Embryonic facial prominence (tissue), 1 donor: ENCODE results near the gene RAB3B.

Source experiments
- DNase-seq: peaks from one replicate; pipeline ENCODE4 v3.0.0-alpha.2; 2016; ENCODE audit errors: extremely low spot score

Gene RAB3B

GRCh38 chr1:51956528-51957509, 33.7 kb downstream of the RAB3B start:
- DNase-seq, result no peak

GRCh38 chr1:51955797-51956527, 34.5 kb downstream of the RAB3B start:
- DNase-seq, result no peak

- no peak for DNase-seq
Measured at GRCh38 chr1:51954783-51955182, 35.7 kb downstream of the RAB3B start.

- no peak for DNase-seq
Measured at GRCh38 chr1:51953079-51953478, 37.4 kb downstream of the RAB3B start.

GRCh38 chr1:51952638-51953037, 37.9 kb downstream of the RAB3B start:
- no peak for DNase-seq

GRCh38 chr1:51950701-51951100, 39.8 kb downstream of the RAB3B start:
- no peak for DNase-seq

GRCh38 chr1:51949014-51949702, 41.3 kb downstream of the RAB3B start:
- DNase-seq, result no peak

GRCh38 chr1:51948491-51948915, 42.0 kb downstream of the RAB3B start:
- no peak for DNase-seq

GRCh38 chr1:51946300-51946699, 44.2 kb downstream of the RAB3B start:
- DNase-seq, result no peak

- no peak for DNase-seq
Measured at GRCh38 chr1:51945591-51945990, 44.9 kb downstream of the RAB3B start.

GRCh38 chr1:51942281-51942680, 48.2 kb downstream of the RAB3B start:
- no peak for DNase-seq

GRCh38 chr1:51941528-51941927, 49.0 kb downstream of the RAB3B start:
- DNase-seq, result no peak

GRCh38 chr1:51937112-51937511, 53.4 kb downstream of the RAB3B start:
- DNase-seq, result no peak

- no peak for DNase-seq
Measured at GRCh38 chr1:51936531-51936930, 54.0 kb downstream of the RAB3B start.

GRCh38 chr1:51933344-51933743, 57.2 kb downstream of the RAB3B start:
- no peak for DNase-seq

GRCh38 chr1:51930329-51930728, 60.2 kb downstream of the RAB3B start:
- no peak for DNase-seq

- no peak for DNase-seq
Measured at GRCh38 chr1:51928896-51929295, 61.6 kb downstream of the RAB3B start.

- DNase-seq, result no peak
Measured at GRCh38 chr1:51927029-51927428, 63.5 kb downstream of the RAB3B start.

- no peak for DNase-seq
Measured at GRCh38 chr1:51926171-51926812, 64.2 kb downstream of the RAB3B start.

- no peak for DNase-seq
Measured at GRCh38 chr1:51924455-51924854, 66.0 kb downstream of the RAB3B start.

- DNase-seq, result no peak
Measured at GRCh38 chr1:51922040-51922439, 68.5 kb downstream of the RAB3B start.

GRCh38 chr1:51920130-51920529, 70.4 kb downstream of the RAB3B start:
- DNase-seq, result no peak
